Adipose tissue (tissue), 3 donors: ENCODE results near the gene PYCR2. TPM values are rescaled to one million over a fixed set of nuclear protein-coding genes. Genes with fewer than 3 reads are reported as not detected.
"Not testable (repeated sequence)": the region's sequence is repeated elsewhere in the genome, so short reads cannot be mapped to it uniquely, and the experiment has no call there.

Experiments
- H3K27ac ChIP-seq: one replicate; pipeline ENCODE4 v1.5.1; 2013; ENCODE audit warnings: low read depth, low read length
- WGBS, 3 donors: extraction: QIAGEN DNeasy Blood & Tissue Kit; methylation state at CpG; one replicate each; pipeline ENCODE4 v1.1.7; 2013; 5-methylcytosine and 5-hydroxymethylcytosine counted together
- polyA plus RNA-seq, 3 donors: library from polyadenylated mRNA; stranded (reverse); fragments of 200-250 nt; gene quantifications; one replicate each; pipeline ENCODE4 v1.2.3, GENCODE V29; 2013
- donor health status: healthy with polysubstance abuse.
- donor health status: Bipolar disorder and iron deficiency.
- donor health status: healthy.

The PYCR2 gene
- polyA plus RNA-seq: 10 to 100 TPM; 44.1 to 59.5 (median 49.4) TPM

DNA sequence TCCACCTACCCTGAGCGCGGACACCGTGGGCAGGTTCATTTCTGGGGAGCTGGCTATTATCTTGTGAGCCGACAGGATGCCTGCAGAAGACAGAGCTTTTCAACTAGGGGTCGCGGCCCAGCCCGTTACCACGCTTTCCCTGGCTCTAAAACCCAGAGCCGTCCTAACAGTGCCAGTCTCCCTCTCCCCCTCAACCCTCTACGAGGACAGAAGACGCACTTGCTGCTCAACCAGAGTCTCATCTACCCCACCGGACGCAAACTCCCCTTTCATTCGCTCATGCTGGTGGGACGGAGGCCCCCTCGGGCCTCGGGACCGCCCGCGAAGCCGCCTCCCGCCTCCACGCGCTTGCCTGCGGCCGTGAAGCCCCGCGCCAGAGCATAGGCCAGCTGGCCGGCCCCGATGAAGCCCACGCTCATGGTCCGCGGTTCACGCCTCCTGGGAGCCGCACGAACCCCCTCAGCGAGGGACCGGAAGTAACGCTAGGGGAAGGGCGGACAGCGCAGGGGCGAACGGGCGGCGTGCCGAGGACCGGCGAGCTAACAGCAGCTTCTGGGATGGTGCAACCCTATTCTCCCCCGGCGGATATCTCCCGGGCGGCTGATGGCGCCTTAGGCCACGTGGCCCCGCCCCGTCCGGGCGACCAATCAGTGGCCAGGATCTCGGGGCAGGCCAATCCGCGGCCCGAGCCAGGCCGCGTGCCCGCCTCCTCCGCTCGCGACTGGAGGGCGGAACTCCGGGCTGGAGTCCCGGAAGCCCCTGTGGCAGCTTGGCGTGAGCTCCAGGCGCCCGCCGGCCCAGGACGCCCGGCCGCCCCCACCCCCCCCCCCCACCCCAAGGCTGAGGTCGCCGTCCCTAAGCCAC is at the start of gene PYCR2:
PYCR2 (minus strand) TSS at position 559 of the 864 bp plus-strand sequence; CDS start at position 419, 140 bp downstream.
- no peak within 1 kb of the TSS for H3K27ac ChIP-seq
- WGBS, 3 donors: 0 to 1% (median 0%) methylated on average over 67 to 80 of the region's 80 CpGs

DNA sequence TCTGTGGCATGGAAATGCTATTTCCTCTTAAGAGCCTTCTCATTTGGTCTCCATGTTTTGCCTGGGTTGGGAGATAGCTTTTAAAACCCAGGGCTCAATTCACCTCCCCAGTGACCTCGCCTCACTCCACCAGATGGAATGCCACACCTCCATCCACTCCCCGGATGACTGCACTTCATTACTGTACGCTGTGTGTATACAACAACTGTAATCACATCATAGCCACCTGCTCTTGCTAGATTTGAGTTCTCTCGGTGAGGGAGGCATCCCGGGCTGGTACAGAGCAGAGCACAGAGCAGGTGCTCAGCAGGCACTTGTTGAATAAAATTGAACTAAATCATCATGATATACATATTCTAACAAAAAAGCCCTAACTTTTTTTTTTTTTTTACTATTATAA is 49.1 kb upstream of the PYCR2 start:
- no peak overlapping the region for H3K27ac ChIP-seq
- WGBS, 3 donors: 37 to 76% (median 64%) methylated on average over 5 of the region's 5 CpGs

DNA sequence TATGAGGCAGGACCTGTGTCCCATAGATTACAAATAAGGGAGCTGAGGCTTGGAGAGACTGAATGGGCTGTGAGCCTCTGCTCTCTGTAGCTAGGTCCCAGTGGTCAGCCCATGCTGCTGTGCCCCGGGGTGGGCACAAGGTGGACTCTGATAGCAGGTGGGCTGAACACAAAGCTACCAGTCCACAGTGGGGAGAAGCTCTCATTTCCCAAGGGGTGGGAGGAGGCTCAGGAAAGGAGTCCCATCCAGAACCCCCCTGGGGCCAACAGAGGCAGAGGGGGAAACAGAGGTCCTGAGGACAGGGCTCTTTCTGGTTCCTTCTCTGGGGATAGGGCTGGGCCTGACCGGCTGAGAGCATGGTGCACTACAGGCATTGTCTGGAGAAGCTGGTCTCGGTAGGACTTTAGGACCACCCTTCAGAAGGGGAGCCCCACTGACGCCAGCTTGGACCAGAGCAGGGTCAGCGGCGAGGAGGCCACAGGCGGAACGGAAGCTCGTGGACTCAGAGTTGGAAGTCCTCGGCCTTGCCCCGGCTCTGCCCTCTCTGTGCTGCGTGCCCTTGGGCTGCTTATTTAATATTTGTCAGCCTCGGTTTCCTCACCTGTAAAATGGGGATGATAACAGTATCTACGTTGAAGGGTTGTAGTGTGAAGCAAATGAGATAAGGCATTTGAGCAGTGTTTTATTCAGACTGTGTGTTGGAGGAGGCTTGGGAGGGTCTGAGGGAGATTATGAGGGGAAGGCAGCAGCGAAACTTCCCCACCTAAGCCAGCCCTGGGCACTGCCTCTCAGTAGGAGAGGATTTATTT is 48.5 kb upstream of the PYCR2 start:
- 88 to 94% (median 90%) methylated on average over 15 of the region's 15 CpGs for WGBS, 3 donors
- H3K27ac ChIP-seq: no peak overlapping the region

DNA sequence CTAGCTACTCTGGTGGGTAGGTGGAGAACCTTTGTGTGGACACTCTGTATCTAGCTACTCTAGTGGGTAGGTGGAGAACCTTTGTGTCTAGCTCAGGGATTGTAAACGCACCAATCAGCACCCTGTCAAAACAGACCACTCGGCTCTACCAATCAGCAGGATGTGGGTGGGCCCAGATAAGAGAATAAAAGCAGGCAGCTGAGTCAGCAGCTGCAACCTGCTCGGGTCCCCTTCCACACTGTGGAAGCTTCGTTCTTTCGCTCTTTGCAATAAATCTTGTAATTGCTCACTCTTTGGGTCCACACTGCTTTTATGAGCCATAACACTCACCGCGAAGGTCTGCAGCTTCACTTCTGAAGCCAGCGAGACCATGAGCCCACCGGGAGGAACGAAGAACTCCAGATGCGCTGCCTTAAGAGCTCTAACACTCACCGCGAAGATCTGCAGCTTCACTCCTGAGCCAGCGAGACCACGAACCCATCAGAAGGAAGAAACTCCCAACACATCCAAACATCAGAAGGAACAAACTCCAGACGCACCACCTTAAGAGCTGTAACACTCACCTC is 46.6 kb upstream of the PYCR2 start:
- 78 to 89% (median 87%) methylated on average over 16 of the region's 16 CpGs for WGBS, 3 donors
- H3K27ac ChIP-seq: not testable (repeated sequence)

DNA sequence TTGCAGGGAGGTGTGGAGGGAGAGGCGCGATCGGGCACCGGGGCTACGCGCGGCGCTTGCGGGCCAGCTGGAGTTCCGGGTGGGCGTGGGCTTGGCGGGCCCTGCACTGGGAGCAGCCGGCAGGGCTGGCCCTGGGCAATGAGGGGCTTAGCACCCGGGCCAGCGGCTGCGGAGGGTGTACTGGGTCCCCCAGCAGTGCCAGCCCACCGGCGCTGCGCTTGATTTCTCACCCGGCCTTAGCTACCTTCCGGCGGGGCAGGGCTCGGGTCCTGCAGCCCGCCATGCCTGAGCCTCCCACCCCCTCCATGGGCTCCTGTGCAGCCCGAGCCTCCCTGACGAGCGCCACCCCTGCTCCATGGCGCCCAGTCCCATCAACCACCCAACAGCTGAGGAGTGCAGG is 45.7 kb upstream of the PYCR2 start:
- 92 to 94% (median 94%) methylated on average over 11 to 28 of the region's 28 CpGs for WGBS, 3 donors
- not testable (repeated sequence) for H3K27ac ChIP-seq

DNA sequence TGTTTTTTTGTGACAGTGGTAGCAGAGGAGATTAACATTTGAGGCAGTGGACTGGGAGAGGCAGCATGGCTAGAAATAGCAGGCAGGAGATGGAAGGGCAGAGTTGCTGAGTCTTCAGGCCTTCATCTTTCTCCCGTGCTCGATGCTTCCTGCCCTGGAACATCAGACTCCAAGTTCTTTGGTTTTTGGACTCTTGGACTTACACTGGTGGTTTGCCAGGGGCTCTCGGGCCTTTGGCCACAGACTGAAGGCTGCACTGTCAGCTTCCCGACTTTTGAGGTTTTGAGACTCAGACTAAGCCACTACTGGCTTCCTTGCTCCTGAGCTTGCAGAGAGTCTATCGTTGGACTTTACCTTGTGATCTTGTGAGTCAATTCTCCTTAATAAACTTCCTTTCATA is 41.2 kb upstream of the PYCR2 start:
- WGBS, 3 donors: 63 to 77% (median 64%) methylated on average over 5 of the region's 5 CpGs

DNA sequence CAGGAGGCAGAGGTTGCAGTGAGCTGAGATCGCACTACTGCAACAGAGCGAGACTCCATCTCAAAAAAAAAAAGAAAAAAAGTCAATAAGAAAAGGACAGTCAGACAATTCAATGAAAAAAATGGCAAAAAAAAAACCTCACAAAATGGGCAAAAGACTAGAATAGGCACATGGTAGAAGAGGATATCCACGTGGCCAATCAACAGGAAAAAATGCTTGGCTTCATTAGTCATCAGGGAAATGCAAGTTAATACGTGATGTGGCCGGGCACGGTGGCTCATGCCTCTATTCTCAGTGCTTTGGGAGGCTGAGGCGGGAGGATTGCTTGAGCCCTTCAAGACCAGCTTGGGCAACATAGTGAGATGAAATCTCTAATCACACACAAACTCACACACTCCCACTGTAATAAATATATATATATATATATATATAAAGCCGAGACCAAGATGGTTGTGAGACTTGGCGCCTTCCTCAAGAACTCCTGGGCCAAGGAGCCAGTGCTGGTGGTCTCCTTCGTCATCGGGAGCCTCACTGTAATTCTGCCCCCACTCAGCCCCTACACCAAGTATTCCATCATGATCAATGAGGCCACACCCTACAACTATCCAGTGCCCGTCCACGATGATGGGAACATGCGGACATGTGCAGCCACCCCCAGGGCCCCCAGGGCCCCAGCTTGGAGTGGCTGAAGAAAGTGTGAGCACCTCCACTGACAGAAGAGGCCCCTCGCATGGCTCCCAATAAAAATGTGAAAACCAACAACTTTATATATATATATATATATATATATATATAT is 39.9 kb upstream of the PYCR2 start:
- 91 to 93% (median 92%) methylated on average over 15 of the region's 15 CpGs for WGBS, 3 donors
- H3K27ac ChIP-seq: no peak overlapping the region

More for the DNA sequence above, 41.2 kb upstream of the PYCR2 start:
- H3K27ac ChIP-seq: no peak overlapping the region

DNA sequence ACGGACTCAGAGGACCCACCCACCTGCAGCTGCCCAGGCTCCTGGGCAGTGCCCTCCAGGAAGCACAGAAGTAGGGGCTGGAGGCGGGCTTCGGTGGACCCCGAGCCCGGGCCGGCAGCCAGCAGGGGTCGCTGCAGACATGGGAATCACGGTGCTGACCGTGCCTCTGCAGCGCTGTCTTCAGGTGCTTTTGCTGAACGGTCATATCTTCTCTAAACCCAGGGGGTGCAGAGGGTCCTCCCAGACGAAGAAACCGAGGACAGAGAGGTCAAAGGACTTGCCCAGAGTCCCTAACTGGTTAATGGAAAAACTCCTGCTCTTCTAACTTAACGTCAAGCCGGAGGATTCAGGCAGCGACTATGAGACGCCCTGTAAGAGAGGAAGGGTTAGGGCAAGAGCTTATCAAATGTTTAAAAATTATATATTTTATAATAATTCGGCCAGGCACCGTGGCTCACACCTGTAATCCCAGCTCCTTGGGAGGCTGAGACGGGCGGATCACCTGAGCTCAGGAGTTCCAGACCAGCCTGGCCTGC is 38.5 kb upstream of the PYCR2 start:
- 23 to 32% (median 31%) methylated on average over 20 to 21 of the region's 21 CpGs for WGBS, 3 donors
- no peak overlapping the region for H3K27ac ChIP-seq

DNA sequence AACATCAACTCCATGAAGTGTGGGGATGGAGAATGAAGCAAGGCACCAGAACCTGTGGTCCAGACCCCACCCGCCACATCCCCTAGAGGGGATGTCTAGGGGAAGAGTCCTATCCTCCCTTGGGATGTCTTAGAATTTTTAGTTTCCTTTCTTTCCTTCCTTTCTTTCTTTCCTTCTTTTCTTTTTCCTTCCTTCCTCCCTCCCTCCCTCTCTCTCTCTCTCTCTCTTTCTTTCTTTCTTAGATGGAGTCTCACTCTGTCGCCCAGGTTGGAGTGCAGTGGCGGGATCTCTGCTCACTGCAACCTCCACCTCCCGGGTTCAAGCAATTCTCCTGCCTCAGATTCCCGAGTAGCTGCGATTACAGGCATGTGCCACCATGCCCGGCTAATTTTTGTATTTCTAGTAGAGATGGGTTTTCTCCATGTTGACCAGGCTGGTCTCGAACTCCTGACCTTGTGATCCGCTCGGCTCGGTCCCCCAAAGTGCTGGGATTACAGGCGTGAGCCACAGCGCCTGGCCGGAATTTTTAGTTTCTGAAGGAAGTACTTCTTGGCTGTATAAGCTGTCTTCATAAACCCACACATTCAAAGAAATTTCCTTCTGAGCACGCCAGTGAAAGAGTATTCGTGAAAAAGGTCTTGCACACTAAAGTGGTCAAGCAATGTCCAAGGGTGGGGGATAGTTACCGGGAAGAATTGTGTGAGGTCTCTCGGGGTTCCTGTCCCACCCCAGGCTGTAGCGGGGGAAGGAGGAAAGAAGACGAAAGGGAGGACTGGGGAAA is 37.8 kb upstream of the PYCR2 start:
- no peak overlapping the region for H3K27ac ChIP-seq
- WGBS, 3 donors: 64 to 72% (median 69%) methylated on average over 20 of the region's 20 CpGs

DNA sequence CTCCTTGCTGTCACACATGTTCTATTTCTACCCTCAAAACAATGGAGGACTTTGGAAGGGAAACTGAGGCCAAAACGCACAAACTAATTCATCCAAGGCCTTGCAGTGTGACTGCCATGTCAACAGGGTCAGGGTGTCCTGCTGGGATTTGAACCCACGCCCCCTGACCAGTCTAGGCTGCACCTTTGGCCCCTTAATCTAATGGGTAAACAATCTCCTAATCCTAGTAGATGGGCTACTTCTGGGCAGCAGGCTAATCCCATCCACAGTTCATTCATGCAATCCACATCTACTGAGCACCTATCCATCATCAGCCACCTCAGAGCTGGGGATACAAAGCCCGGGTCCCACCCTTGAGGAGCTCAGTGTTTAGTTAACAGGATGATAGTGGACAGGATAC is 34.0 kb upstream of the PYCR2 start:
- WGBS, 3 donors: 74 to 82% (median 77%) methylated on average over 3 of the region's 3 CpGs
- no peak overlapping the region for H3K27ac ChIP-seq

DNA sequence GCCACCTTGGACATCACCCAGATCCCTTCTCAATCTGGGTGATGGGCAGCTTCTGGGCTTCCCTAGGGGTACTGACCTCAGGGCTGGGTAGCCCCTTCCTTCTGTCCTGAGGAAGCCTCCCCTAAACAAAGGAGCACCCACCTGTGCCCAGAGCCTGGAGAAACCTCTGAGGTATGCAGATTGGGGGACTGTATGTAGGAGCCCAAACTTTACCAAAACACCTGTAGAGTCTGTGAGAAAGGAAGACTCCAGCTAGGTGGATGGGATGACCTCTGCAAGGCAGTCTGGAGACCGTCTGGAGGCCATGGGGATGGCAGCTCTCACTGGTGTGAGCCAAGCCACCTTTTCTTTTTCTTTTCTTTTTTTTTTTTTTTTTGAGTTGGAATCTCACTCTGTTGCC is 30.7 kb upstream of the PYCR2 start:
- WGBS, 3 donors: 73 to 87% (median 85%) methylated on average over 1 of the region's 1 CpG
- H3K27ac ChIP-seq: no peak overlapping the region

DNA sequence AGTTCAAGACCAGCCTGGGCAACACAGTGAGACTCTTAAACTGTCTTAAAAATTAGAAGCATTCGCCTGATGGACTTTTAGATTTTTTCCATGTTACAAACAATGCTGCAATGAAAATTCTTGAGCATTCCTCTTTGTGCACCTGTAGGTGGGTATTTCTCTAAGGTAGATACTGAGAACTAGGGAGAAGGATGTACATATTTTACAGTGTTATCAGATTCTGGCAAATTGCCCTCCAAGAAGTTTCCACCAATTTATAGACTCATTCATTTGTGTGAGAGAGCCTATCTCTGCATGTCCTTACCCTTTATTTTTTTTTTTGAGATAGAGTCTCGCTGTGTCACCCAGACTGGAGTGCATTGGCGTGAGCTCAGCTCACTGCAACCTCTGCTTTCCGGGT is 29.3 kb upstream of the PYCR2 start:
- WGBS, 3 donors: 90 to 94% (median 90%) methylated on average over 4 of the region's 4 CpGs
- no peak overlapping the region for H3K27ac ChIP-seq

DNA sequence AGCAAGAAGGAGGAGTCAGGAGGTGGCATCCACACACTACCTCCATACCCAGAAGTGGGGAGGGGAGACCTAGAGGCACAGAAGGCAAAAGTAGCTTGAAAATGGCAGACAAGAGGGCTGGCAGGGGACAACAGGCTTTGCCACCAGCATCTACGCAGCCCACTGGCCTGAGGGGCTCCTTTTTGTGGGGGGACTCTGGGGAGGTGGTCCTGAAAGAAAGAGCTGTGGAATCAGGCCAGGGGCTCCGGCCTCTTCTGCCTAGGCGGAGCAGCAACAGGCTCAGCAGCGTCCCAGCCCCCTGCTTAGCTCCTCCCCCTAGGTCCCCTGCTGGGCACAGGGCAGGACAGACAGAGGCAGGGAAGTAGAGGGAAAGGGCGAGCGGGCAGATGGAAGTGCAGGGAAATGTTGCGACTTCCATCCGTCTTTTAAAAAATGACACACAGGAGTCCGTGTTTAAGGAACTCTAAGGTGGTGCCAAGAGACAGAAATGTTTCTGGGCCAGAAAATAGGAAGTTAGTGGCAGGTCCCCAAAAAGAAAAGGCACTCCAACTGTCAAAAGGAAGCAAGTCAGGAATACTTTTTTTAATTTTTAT is 27.0 kb upstream of the PYCR2 start:
- no peak overlapping the region for H3K27ac ChIP-seq
- WGBS, 3 donors: 42 to 62% (median 51%) methylated on average over 9 of the region's 9 CpGs

DNA sequence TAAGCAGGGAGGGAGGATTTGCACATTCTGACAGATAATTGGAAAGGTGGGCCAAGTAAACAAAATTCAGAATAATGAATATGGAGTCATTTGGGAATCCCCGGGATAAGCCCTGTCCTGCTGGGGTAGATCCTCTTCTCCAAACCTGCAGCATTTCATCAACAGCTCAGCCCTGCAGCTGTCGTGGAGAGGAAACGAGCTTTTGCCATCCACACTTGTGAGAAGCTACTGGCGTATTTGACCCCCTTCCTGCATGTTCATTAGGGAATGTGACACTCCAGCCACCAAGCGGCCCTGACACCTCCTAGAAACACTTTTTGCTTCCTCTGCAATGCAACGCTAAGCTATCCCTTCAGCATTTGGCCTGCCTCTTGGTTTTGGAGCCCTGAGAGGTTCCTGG is 25.0 kb upstream of the PYCR2 start:
- 53 to 66% (median 60%) methylated on average over 6 of the region's 6 CpGs for WGBS, 3 donors

DNA sequence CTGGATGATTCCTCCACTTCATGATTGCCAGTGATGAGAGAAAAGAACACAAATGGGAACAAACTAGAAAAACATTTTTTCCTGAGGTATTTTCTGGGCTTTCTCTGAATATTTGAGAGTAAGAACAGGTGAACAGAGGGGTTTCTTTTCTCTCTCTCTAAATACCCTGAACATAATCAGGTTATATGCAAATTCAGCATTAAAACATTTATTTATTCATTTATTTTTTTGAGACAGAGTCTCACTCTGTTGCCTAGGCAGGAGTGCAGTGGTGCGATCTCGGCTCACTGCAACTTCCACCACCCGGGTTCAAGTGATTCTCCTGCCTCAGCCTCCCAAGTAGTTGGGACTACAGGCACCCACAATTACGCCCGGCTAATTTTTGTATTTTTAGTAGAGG is 22.8 kb upstream of the PYCR2 start:
- WGBS, 3 donors: 89 to 96% (median 93%) methylated on average over 5 of the region's 5 CpGs
- H3K27ac ChIP-seq: no peak overlapping the region

More for the DNA sequence above, 25.0 kb upstream of the PYCR2 start:
- H3K27ac ChIP-seq: no peak overlapping the region

DNA sequence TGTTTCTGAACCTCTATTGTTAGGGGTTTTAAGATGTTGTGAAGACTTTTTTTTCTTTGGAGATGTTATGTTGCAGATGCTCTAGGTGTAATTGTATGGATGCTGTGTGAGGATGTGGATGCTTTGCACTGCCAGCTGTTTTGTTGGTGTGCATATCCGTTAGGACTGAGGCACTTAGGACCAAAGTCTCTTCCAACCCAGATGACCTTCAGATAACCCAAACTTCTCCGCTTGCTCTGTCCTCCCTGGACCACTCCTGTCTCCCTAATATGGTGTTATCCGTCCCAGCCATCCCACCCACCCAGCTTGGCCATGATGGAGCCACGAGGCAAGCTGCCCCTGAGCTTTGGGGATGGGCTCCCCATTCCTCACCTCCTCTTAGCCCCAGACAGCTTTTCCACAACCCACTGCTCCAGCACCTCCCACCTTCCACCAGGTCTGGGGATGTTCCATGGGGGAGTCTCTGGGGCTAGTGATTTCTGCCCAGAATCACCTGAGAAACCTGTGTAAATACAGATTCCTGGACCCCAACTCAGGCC is 22.1 kb upstream of the PYCR2 start:
- no peak overlapping the region for H3K27ac ChIP-seq
- WGBS, 3 donors: 65 to 84% (median 77%) methylated on average over 4 of the region's 4 CpGs

DNA sequence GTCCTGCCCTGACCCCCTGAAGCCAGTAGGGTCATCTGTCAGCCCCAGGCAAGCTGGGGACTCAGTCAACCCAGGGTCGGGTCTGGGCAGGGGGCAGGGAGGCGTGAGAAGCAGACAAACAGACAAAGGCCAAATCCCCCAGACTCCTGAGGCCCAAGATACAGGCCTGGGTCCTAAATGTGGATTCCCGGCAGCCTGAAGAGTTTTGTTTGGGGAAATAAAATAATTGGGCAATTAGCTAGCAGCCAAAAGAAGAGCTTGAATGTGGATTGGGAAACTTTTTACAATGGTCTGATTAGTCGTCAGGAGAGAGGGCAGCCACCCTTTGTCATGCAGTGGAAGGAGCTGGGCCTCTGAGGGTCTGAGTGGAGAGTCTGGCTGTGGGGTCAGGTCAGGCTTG is 21.5 kb upstream of the PYCR2 start:
- no peak overlapping the region for H3K27ac ChIP-seq
- WGBS, 3 donors: 66 to 85% (median 67%) methylated on average over 4 of the region's 4 CpGs
